Cerebellar nuclear complex (tissue), 1 donor: ENCODE results near the gene C2orf92.
A peak's percentile ranks its signal among the peaks of the same experiment; 100 is the strongest.
"Not testable (repeated sequence)": the region's sequence is repeated elsewhere in the genome, so short reads cannot be mapped to it uniquely, and the experiment has no call there.

ENCODE experiments used
- DNase-seq, 2 experiments: peaks; one replicate each; lab custom pipeline; 2025; lab: John Stamatoyannopoulos, UW

C2orf92 gene

GRCh38 chr2:97669448-97669847 lies at the start of gene C2orf92:
TSS of gene C2orf92 (plus strand) at chr2:97669713. CDS start at chr2:97669789, 76 bp downstream.
- DNase-seq, result no peak

- DNase-seq, result not testable (repeated sequence)
Measured at GRCh38 chr2:97620492-97620891, 49.0 kb upstream of the C2orf92 start.

- DNase-seq, result not testable (repeated sequence)
Measured at GRCh38 chr2:97622976-97623375, 46.5 kb upstream of the C2orf92 start.

- not testable (repeated sequence) for DNase-seq
Measured at GRCh38 chr2:97625354-97626048, 44.0 kb upstream of the C2orf92 start.

- DNase-seq, result not testable (repeated sequence)
Measured at GRCh38 chr2:97626049-97626430, 43.5 kb upstream of the C2orf92 start.

- DNase-seq, result no peak
Measured at GRCh38 chr2:97644023-97644717, 25.3 kb upstream of the C2orf92 start.

- DNase-seq, result no peak
Measured at GRCh38 chr2:97645112-97645694, 24.3 kb upstream of the C2orf92 start.

GRCh38 chr2:97645695-97646629 lies 23.6 kb upstream of the C2orf92 start, which contains the start of gene COX5B:
TSS of gene COX5B (plus strand) at chr2:97646062. CDS start at chr2:97646087, 25 bp downstream.
- peak; percentile 92 to 98 for DNase-seq

- no peak for DNase-seq
Measured at GRCh38 chr2:97646977-97647376, 22.5 kb upstream of the C2orf92 start.

- DNase-seq, result no peak
Measured at GRCh38 chr2:97651114-97651513, 18.4 kb upstream of the C2orf92 start.

- DNase-seq, result no peak
Measured at GRCh38 chr2:97653473-97653872, 16.0 kb upstream of the C2orf92 start.

- no peak for DNase-seq
Measured at GRCh38 chr2:97653874-97654273, 15.6 kb upstream of the C2orf92 start.

GRCh38 chr2:97654309-97654708 lies 15.2 kb upstream of the C2orf92 start:
- no peak for DNase-seq

- DNase-seq, result no peak
Measured at GRCh38 chr2:97654791-97655190, 14.7 kb upstream of the C2orf92 start.

GRCh38 chr2:97656129-97656755 lies 13.3 kb upstream of the C2orf92 start:
- no peak for DNase-seq

- DNase-seq, result no peak
Measured at GRCh38 chr2:97656905-97657587, 12.5 kb upstream of the C2orf92 start.

GRCh38 chr2:97657986-97658690 lies 11.4 kb upstream of the C2orf92 start:
- DNase-seq, result no peak

- DNase-seq, result no peak
Measured at GRCh38 chr2:97658691-97659157, 10.8 kb upstream of the C2orf92 start.

GRCh38 chr2:97659256-97660043 lies 10.1 kb upstream of the C2orf92 start:
- no peak for DNase-seq
